NCI-H748 (cell line): Measurements from ENCODE around the gene ATP1B2.
A peak's percentile ranks its signal among the peaks of the same experiment; 100 is the strongest.

Experiments used
- DNase-seq: peaks from one replicate; lab custom pipeline; 2025; ENCODE audit not compliant: unreplicated experiment; lab: John Stamatoyannopoulos, UW

ATP1B2 gene

DNA sequence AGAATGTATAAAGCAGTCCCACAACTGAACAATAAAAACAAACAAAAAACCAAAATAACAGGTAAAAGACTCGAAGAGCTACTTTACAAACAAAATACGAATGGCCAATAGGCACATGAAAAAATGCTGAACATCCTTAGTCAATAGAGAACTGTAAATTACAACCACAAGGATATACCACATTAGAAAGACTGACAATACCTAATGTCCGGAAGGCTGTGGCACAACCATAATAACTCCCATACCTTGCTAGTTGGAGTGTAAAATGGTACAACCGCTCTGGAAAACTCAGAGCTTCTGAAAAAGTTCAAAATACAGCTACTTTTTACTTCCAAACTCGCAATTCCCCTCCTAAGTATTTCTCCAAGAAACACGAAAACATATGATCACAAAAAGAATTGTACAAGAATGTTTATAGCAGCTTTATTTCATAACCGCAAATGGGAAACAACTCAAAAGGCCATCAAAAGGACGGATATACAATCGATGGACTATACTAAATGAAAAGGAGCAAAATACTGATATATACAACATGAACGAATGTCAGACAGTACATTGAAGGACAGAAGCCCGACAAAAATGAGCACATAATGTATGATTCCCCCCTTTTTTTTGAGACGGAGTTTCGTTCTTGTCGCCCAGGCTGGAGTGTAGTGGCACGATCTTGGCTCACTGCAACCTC is 34.3 kb downstream of the ATP1B2 start:
- DNase-seq, result peak; percentile 25

DNA sequence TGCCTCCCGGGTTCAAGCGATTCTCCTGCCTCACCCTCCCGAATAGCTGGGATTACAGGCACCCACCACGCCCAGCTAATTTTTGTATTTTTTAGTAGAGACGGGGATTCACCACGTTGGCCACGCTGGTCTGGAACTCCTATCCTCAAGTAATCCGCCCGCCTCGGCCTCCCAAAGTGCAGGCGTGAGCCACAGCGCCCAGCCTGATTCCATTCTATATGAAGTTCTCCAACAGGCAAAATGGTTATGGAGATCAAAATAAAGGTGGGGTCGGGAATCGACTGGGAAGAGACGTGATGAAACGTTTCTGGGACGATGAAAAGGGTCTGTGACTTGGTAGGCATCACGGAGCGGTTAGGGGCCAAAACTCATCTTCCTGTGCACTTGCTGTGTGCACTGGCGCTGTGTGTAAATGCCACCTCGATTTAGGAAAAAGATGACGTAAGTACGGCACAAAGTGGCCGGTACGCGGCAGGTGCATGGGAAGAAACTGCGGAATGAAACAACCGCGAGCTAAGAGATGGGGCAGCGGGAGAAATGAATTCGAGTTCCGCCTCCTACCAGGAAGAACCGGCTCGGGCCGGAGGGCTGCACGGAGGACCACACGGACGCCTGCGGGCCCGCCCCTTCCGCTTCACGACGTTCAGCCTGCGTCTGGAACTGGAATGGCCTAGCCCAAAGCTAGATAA is 35.0 kb downstream of the ATP1B2 start:
- DNase-seq, result peak; percentile 99

DNA sequence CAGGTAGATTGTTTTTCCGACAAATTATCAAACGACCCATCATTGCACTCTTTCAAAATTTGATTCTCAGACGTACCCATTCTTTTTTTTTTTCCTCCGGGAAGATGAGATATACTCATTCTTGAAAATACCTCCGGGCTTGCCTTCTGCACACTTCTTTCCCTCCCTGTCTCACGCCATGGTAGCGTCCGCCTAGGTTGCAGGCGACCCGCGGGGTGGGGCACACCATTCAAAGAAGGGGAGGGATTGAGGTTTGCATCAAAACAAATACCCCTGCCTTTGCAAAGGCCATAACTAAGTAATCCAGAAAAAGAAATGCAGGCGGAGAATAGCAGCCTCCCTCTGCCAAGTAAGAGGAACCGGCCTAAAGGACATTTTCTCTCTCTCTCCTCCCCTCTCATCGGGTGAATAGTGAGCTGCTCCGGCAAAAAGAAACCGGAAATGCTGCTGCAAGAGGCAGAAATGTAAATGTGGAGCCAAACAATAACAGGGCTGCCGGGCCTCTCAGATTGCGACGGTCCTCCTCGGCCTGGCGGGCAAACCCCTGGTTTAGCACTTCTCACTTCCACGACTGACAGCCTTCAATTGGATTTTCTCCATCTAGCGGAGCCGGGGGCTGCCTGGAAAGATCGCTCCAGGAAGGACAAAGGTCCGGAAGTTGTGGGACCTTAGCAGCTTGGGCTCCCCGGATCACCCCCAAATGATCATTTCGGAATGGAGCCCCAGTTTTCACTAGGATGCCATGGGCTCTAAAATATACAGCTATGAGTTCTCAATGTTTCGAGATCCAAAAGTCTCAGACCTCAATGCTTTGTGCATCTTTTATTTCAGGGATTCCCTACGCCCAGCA is 35.7 kb downstream of the ATP1B2 start:
- peak; percentile 95 for DNase-seq

DNA sequence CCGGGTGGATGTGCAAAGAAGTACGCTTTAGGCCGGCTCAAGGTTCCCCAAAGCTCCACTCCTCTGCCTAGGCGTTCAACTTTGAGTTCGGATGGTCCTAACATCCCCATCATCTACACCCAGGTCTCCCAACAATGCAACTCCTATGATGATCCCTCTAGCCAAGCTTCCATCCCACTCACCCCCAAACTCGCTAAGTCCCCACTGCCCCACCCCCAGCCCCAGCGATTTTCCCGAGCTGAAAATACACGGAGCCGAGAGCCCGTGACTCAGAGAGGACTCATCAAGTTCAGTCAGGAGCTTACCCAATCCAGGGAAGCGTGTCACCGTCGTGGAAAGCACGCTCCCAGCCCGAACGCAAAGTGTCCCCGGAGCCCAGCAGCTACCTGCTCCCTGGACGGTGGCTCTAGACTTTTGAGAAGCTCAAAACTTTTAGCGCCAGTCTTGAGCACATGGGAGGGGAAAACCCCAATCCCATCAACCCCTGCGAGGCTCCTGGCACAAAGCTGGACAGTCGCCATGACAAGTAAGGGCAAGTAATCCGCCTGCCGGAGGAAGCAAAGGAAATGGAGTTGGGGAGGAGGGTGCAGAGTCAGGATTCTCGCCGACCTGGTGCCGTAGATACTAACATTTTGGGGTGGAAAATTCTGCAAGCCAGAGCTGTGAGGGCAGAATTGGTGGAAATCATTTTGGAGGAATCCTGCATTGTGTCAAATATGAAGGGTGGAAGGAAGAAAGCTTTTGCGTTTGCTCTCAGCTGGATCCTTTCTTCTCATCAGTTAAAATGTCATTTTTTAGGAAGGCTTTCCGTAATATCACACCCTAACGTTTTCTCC is 36.6 kb downstream of the ATP1B2 start, which contains the start of gene TP53:
TP53 (minus strand) TSS at position 419 of the 836 bp plus-strand sequence. CDS start 10,896 bp downstream, outside the sequence.
- peak; percentile 97 for DNase-seq

- peak; percentile 99 for DNase-seq
These were observed 37.4 kb downstream of the ATP1B2 start, which contains the start of gene WRAP53 for GRCh38 chr17:7687908-7688807. TSS of gene WRAP53 (plus strand) at chr17:7688477. CDS start at chr17:7688649, 172 bp downstream.

GRCh38 chr17:7688808-7689316 is 38.1 kb downstream of the ATP1B2 start:
- DNase-seq, result peak; percentile 43

DNA sequence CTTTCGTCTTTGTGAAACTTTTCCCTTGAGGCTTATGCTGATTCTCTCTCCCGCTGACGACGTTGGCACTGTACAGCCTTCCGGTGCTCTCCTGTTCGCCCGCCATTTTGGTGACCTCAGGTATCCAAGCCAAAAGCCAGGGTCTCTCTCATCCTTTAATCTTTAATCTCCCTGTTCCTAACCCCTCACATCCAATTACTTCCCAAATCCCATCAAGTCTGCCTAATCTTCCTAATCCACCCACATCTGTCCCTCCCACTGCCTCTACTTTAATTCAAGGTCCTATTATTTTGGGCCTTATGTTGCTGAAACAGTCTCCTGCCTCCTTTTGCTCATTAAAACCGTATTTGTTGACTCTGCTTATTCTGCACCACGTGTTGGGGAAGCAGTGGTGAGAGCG is 44.9 kb downstream of the ATP1B2 start:
- DNase-seq, result no peak

DNA sequence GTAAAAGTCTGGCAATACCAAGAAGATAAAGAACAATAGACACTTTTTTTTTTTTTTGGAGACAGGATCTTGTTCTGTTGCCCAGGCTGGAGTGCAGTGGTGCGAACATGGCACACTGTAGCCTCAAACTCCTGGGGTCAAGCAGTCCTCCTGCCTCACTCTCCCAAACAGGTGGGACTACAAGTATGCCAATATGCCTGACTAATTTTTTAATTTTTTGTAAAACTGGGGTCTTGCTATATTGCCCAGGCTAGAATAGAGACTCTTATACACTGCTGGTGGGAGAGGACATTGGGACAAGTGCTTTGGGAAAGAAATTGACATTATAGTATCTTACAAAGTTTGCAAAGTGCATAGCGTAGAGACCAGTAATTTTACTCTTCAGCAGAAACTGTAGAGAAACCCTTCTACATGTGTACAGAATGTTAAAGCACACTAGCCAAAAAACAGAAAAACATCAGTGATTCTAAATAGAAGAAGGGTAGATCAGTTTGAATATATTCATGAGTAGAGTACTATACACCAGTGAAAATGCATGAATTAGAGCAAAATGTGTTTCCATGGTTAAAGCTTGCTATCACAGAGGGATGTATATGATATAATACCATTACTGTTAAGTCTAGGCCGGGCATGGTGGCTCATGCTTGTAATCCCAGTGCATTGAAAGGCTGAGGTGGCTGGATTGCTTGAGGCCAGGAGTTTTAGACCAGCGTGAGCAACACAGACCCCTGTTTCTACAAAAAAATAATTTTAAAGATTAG is 47.3 kb downstream of the ATP1B2 start:
- DNase-seq, result no peak

DNA sequence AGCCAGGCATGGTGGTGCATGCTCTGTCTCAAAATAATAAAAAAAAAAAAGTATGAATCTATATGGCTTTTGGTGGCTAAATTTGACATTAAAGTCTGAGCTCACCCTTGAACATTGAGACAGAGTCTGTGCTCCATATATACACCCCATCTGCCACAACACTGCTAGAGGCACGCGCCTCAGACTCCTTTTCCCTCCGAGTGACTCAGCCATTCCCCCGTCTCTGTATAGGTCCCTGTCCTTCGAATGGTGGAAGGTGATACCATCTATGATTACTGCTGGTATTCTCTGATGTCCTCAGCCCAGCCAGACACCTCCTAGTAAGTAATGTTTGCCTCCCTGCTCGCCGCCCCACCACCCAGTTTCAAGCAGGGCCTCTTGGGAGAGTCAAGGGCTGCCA is 49.8 kb downstream of the ATP1B2 start:
- no peak for DNase-seq

GRCh38 chr17:7701681-7702080 is 51.0 kb downstream of the ATP1B2 start:
- no peak for DNase-seq

GRCh38 chr17:7702776-7703175 is 52.0 kb downstream of the ATP1B2 start:
- DNase-seq, result no peak

- DNase-seq, result peak; percentile 99
These were observed 53.1 kb downstream of the ATP1B2 start for GRCh38 chr17:7703584-7704479.

- peak; percentile 78 for DNase-seq
These were observed 54.0 kb downstream of the ATP1B2 start, which contains the start of gene EFNB3 for GRCh38 chr17:7704601-7705268. TSS of gene EFNB3 (plus strand) at chr17:7705202. CDS start at chr17:7705599, 397 bp downstream.

DNA sequence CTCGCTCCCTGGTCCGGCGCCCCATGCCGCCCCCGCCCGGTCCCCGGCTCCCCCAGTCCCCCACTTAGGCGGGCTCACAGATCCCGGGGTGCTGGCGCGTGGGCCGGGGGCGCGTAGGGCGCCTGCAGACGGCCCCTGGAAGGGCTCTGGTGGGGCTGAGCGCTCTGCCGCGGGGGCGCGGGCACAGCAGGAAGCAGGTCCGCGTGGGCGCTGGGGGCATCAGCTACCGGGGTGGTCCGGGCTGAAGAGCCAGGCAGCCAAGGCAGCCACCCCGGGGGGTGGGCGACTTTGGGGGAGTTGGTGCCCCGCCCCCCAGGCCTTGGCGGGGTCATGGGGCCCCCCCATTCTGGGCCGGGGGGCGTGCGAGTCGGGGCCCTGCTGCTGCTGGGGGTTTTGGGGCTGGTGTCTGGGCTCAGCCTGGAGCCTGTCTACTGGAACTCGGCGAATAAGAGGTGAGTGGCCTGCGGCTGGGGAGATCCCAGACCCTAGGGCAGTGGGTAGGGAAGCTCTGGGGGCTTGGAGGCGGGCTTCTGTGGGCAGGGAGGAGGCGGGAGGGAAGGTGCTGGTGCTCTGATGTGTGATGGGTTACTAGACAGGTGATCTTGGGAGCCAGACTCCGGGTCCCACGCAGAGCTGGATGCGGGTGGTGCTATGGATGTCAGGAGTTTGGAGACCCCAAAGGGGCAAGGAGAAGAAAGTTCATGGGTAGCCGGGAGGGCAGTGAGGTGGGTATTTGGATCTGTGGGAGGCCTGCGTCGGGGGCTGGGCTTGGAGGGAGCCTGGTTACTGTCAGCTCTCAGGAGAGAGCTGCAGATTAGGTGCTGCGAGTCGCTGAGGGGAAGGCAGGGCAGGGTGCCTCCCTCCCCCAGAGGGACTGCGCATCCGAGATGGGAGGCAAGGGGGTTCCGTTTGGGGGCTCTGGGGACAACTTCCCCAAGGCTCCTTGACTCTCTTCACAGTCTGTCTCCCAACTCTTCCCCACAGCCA is 54.8 kb downstream of the ATP1B2 start:
- DNase-seq, result no peak

- DNase-seq, result no peak
These were observed 56.1 kb downstream of the ATP1B2 start for GRCh38 chr17:7706631-7707354.
